ENCODE measurements around the gene ERVMER34-1. TPM values are rescaled to one million over a fixed set of nuclear protein-coding genes. Genes with fewer than 3 reads are reported as not detected.

ERVMER34-1 gene
- total and polyA plus RNA-seq, 2 experiments from 2014 or later = 2.9 to 3.4 TPM

GRCh38 chr4:52718123-52718522 is 33.1 kb downstream of the ERVMER34-1 start:
- Histone ChIP-seq H3K27ac (no peak overlapping the region), H3K36me3 (peaks cover 19% of the 10 kb centered on the region), H3K4me3 (no peak overlapping the region), H3K9me3 (ENCODE audit: low read depth) (no peaks in the 10 kb centered on the region), H3K4me1 (ENCODE audit: low read depth) (peaks cover 21% of the 10 kb centered on the region), H3K27me3 (no peaks in the 10 kb centered on the region)
- DNase-seq (ENCODE audit: low read depth in 1 of 2, low spot score in 1 of 2) = peak in 1 of 2 donors; percentile 14
- TF ChIP-seq CTCF (IDR thresholded peaks at IDR 0.05; ENCODE audit: low read depth, low read length) = no peak

- no peak overlapping the region for H3K4me3 ChIP-seq
- no peaks in the 10 kb centered on the region for H3K9me3 ChIP-seq (ENCODE audit: low read depth)
- peaks cover 19% of the 10 kb centered on the region for H3K36me3 ChIP-seq
- peak overlapping the region; percentile 15 for H3K27ac ChIP-seq
- H3K4me1 ChIP-seq (ENCODE audit: low read depth) = peaks cover 17% of the 10 kb centered on the region
- DNase-seq (ENCODE audit: low read depth in 1 of 2, low spot score in 1 of 2) = no peak
- no peaks in the 10 kb centered on the region for H3K27me3 ChIP-seq
- TF ChIP-seq CTCF (IDR thresholded peaks at IDR 0.05; ENCODE audit: low read depth, low read length) = no peak
Observed at GRCh38 chr4:52716364-52717151, 34.7 kb downstream of the ERVMER34-1 start.

GRCh38 chr4:52715914-52716313 is 35.3 kb downstream of the ERVMER34-1 start:
- peaks cover 17% of the 10 kb centered on the region for H3K4me1 ChIP-seq (ENCODE audit: low read depth)
- no peak overlapping the region for H3K4me3 ChIP-seq
- peak overlapping the region; percentile 15 for H3K27ac ChIP-seq
- peaks cover 17% of the 10 kb centered on the region for H3K36me3 ChIP-seq
- TF ChIP-seq CTCF (IDR thresholded peaks at IDR 0.05; ENCODE audit: low read depth, low read length) = no peak
- DNase-seq (ENCODE audit: low read depth in 1 of 2, low spot score in 1 of 2) = no peak
- no peaks in the 10 kb centered on the region for H3K27me3 ChIP-seq
- no peaks in the 10 kb centered on the region for H3K9me3 ChIP-seq (ENCODE audit: low read depth)

- no peak for TF ChIP-seq CTCF (IDR thresholded peaks at IDR 0.05; ENCODE audit: low read depth, low read length)
- H3K36me3 ChIP-seq = peaks cover 13% of the 10 kb centered on the region
- peak overlapping the region; percentile 15 for H3K27ac ChIP-seq
- DNase-seq (ENCODE audit: low read depth in 1 of 2, low spot score in 1 of 2) = no peak
- H3K4me3 ChIP-seq = no peak overlapping the region
- no peaks in the 10 kb centered on the region for H3K9me3 ChIP-seq (ENCODE audit: low read depth)
- H3K4me1 ChIP-seq (ENCODE audit: low read depth) = peaks cover 17% of the 10 kb centered on the region
- H3K27me3 ChIP-seq = no peaks in the 10 kb centered on the region
Observed at GRCh38 chr4:52715255-52715897, 35.8 kb downstream of the ERVMER34-1 start.

GRCh38 chr4:52714597-52715254 is 36.5 kb downstream of the ERVMER34-1 start:
- H3K27ac ChIP-seq = no peak overlapping the region
- H3K9me3 ChIP-seq (ENCODE audit: low read depth) = no peaks in the 10 kb centered on the region
- H3K27me3 ChIP-seq = no peaks in the 10 kb centered on the region
- peaks cover 13% of the 10 kb centered on the region for H3K36me3 ChIP-seq
- no peak overlapping the region for H3K4me3 ChIP-seq
- peak in 1 of 2 donors; percentile 48 for DNase-seq (ENCODE audit: low read depth in 1 of 2, low spot score in 1 of 2)
- no peak for TF ChIP-seq CTCF (IDR thresholded peaks at IDR 0.05; ENCODE audit: low read depth, low read length)
- peaks cover 17% of the 10 kb centered on the region for H3K4me1 ChIP-seq (ENCODE audit: low read depth)
